WI38 (cell line): ENCODE measurements around the gene AGAP1.

Experiments used
- H3K4me3 ChIP-seq: 2 replicates; pipeline ENCODE4 v1.5.1; 2011; ENCODE audit warnings: low read depth, mild to moderate bottlenecking, control low read depth, low read length
- CTCF ChIP-seq: IDR thresholded peaks from 2 replicates; pipeline ENCODE4 v1.5.1; 2012; ENCODE audit warnings: low read depth, mild to moderate bottlenecking, control low read depth, low read length

The AGAP1 gene

GRCh38 chr2:235900631-235901030 is 406.8 kb downstream of the AGAP1 start:
- no peak for TF ChIP-seq CTCF
- H3K4me3 ChIP-seq = no peak overlapping the region

GRCh38 chr2:235901243-235901642 is 407.4 kb downstream of the AGAP1 start:
- H3K4me3 ChIP-seq = no peak overlapping the region
- no peak for TF ChIP-seq CTCF

GRCh38 chr2:235903782-235904584 is 410.1 kb downstream of the AGAP1 start:
- no peak overlapping the region for H3K4me3 ChIP-seq
- no peak for TF ChIP-seq CTCF

GRCh38 chr2:235904585-235904931 is 410.7 kb downstream of the AGAP1 start:
- no peak overlapping the region for H3K4me3 ChIP-seq
- TF ChIP-seq CTCF = no peak

- no peak for TF ChIP-seq CTCF
- no peak overlapping the region for H3K4me3 ChIP-seq
Measured at GRCh38 chr2:235908826-235909225, 415.0 kb downstream of the AGAP1 start.

- no peak for TF ChIP-seq CTCF
Measured at GRCh38 chr2:235909358-235909757, 415.5 kb downstream of the AGAP1 start.

GRCh38 chr2:235910067-235910466 is 416.2 kb downstream of the AGAP1 start:
- TF ChIP-seq CTCF = no peak
- H3K4me3 ChIP-seq = no peak overlapping the region

More at GRCh38 chr2:235909358-235909757, 415.5 kb downstream of the AGAP1 start:
- H3K4me3 ChIP-seq = no peak overlapping the region
